Activated CD4-positive, CD25-positive, alpha-beta regulatory T cell treated with anti-CD3 and anti-CD28 coated beads, Interleukin-2, amount 50 U/mL, for 24 hours (primary cell): ENCODE measurements around the gene PLEK2.

ENCODE experiments used
- ATAC-seq, 2 donors: fragments of 150-1000 bp; cut with Tn5 transposase; one replicate each; pipeline ENCODE4 v1.10.0; 2021; ENCODE audit warnings: mild to moderate bottlenecking in 1 of 2, moderate library complexity in 1 of 2

PLEK2 gene

GRCh38 chr14:67396381-67396970 is 15.5 kb downstream of the PLEK2 start:
- no peak for ATAC-seq

DNA sequence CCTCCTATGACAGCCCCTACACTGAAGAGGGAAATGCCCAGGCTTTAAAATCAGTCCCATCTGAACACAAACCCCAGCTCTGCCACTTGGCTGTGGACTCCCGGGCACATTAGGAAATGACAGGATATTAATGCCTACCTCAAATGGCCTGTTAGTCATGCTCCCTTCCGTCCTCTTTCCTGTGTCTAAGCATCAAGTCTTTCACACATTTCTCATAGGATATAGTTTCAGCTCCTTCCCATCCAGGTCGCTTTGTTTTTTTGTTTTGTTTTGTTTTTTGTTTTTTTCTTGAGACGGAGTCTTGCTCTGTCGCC is 16.1 kb downstream of the PLEK2 start:
- no peak for ATAC-seq

DNA sequence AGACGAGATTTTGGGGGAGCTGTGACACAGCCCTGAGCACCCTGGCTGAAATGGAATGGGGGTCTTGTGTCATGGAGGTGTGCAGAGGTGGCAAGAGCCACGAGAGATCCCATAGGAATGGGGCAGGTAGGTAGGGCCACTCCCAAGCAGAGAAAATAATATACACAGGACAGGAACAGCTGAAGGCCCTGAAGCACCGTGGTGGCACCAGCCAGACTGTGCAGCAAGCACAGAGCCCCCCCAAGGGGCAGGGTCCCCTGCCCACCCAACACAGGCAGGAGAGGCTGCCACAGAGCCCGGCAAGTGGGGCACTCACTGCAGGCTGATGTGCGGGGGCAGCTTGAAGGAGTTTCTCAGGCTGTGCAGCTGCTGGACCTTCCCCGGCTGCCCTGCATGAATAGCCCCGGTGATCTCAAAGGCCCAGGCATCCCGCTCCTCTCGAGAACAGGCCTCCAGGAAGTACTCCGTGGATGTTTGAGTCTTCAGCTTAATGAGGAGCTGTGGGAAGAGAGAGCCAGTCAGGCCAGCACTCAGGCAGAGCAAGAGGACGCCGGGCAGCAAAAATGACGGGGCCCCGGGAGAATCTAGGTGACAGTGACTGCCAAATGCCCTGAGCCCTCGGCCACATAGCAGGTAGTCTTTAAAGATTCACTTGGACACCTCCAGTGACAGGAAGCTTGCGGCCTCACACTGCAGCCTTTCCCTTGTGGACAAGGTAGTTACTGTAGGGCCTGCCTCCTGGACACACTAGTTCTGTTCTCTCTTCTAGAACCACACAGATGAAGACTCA is 16.7 kb downstream of the PLEK2 start:
- no peak for ATAC-seq

GRCh38 chr14:67393689-67394088 is 18.3 kb downstream of the PLEK2 start:
- no peak for ATAC-seq

GRCh38 chr14:67392800-67393199 is 19.2 kb downstream of the PLEK2 start:
- no peak for ATAC-seq

DNA sequence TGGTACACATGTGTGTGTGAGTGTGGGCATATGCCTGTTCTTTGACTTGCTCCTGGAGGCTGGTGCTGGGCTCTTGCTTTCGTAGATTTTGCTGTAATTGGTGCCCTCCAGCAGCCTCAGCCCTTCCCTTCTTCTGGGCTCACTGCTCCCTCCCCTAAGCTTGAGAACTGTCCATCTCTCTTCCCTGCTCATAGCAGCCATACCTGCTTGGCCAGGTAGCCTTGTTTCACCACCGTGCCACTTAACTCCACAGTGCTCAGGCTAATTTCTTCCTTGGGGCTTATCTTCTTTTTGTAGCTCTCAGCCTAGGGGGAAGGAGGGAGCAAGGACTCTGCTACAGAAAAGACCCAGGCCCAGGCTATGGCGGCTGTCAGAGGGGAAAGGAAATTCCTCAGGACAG is 19.8 kb downstream of the PLEK2 start:
- ATAC-seq, result no peak

- no peak for ATAC-seq
Measured at GRCh38 chr14:67391268-67391667, 20.7 kb downstream of the PLEK2 start.

DNA sequence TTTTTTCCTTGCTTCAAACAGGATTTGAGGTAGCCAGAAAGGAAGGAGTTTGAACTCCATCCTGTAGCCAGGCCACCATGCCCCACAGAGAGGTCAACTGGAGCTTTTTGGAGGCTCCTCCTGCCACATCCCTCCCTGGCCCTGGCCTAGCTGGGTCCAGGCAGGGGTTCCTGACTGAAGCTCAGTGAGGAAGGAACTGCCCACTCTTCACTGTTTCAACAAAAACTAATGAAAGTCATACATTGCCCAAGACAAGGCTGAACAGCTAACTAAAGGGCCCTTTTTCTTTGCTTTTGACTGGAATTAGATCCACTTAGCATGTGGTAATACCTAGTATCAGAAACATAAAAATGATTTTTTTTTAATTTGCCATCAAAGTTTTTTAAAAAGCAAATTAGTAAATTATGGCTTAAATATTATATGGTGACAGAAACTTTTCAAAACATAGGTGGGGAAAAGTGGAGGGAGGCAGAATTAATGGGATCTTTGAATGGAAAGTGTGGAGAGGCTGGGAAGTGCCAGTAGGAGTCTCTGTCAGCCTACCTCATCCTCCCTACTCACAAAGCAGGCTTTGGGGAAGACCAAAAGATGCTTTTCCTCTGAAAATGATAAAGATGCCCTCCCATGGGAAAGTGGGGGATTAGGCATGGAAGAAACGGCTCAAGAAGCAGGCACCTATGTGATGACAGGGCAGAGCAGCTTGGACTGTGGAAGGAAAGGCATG is 22.0 kb downstream of the PLEK2 start:
- ATAC-seq, result no peak

DNA sequence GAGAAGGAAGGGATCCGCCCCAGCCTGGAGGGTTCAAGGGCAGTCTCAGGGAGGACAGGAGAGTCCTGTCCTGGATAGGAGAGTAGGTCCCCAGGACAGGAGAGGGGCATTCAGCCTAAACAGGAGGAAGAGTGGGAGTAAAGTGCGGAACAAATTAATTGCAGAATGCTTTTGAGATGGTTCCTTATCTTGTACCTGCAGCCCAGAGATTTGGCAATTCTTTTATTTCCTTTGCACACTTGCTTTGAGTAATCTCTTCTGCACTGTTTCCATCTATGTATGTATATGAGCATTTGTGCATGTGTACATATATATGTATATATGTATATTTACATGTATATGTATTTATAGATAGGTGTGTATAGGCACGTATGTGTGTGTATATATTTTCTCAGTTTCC is 22.7 kb downstream of the PLEK2 start:
- ATAC-seq, result no peak

DNA sequence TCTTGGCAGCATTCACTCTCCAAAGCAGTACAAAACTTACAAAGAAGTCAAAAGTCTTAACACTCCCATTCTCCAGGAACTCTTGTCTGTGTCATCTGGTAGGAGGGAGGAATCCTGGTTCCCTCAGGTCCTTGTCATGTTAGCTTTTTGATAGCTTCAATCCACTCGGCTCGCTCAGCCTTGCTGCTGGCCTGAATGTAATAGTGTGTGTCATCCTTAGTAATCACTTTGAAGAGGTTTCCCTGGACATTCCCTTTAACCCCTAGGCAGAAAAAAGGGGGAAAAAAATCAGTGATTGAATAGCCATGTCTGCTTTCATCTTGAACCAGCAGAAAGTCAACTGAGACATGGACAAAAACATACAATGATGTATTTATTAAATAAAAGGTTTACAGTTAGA is 24.8 kb downstream of the PLEK2 start:
- no peak for ATAC-seq

GRCh38 chr14:67385618-67386017 is 26.3 kb downstream of the PLEK2 start:
- no peak for ATAC-seq

DNA sequence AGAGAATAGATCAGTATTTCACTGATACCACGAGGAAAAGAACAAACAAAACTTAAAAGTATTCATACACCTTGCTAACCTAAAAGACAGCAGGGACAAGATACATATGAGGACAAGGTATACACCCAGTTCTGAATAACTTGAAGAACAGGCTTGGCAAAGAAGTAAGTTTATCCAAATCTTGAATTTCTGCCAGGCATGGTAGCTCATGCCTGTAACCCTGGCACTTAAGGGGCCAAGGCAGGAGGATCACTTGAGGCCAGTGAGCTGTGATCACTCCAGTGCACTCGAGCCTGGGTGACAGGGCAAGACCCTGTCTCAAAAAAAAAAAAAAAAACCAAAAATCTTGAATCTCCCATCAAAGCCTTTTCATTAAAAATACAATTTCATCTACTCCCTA is 26.8 kb downstream of the PLEK2 start:
- no peak for ATAC-seq

DNA sequence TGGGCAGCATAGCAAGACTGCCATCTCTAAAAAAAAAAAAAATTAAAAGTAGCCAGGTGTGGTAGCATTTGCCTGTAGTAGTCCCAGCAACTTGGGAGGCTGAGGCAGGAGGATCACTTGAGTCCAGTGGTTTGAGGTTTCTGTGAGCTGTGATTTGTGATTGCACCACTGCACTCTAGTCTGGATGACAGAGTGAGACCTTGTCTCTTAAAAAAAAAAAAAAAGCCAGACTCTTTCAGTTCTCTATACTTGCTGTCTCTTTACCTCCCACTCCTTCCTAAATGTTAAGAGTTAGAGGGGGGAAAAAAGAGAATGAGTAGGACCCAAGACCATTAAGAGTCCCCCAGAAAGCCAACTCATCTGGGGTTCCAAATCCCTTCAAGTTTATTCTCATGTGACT is 34.0 kb downstream of the PLEK2 start:
- no peak for ATAC-seq

DNA sequence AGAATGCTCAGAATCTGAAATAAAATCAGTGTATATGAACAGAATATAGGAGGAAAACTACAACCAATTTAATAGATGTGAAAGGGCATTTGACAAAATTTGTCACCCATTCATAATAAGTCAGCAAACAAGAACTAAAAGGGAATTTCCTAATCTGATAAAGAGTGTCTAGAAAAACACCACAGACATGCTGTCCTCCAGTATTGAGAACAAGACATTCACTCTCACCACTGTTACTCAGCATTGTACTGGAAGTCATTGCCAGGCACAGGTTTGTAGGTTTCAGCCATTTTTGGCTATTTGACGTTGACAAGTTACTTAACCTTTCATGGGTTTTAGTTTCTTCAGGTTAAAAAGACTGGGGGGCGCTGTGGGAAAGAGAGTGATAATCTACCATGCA is 38.6 kb downstream of the PLEK2 start:
- peak; percentile 94 to 98 for ATAC-seq

GRCh38 chr14:67372833-67373232 is 39.1 kb downstream of the PLEK2 start:
- no peak for ATAC-seq

GRCh38 chr14:67371247-67372148 is 40.5 kb downstream of the PLEK2 start:
- no peak for ATAC-seq

DNA sequence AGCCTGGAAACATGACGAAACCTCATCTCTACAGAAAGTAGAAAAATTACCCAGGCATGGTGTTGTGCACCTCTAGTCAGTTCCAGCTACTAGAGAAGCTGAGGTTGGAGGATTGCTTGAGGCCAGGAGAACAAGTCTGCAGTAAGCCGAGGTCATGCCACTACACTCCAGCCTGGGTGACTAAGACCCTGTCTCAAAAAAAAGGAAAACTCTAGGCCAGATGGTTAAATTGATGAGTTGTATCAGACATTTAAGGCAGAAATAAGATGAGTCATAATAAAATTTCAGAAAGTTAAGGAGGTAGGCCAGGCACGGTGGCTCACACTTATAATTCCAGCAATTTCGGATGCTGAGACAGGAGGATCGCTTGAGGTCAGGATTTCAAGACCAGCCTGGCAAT is 41.1 kb downstream of the PLEK2 start:
- peak in 1 of 2 donors; percentile 24 for ATAC-seq

DNA sequence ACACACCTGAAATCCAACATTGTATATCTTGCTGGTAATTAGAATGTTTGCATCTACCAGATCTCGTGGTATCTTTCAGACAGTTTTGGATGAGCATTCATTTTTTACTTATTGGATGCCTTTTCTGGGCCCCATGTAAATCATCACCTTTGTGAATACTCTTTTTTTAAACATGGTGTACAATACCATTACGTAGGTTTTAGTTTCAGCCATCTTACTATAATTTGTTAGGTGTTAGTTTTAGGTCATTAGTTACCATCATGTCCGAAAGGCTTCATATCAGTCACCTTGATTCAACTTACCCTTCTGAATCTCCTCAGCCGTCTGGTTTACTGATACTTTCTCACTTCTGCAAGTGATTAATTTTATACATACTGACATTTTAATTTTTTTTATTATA is 46.5 kb downstream of the PLEK2 start:
- ATAC-seq, result no peak

DNA sequence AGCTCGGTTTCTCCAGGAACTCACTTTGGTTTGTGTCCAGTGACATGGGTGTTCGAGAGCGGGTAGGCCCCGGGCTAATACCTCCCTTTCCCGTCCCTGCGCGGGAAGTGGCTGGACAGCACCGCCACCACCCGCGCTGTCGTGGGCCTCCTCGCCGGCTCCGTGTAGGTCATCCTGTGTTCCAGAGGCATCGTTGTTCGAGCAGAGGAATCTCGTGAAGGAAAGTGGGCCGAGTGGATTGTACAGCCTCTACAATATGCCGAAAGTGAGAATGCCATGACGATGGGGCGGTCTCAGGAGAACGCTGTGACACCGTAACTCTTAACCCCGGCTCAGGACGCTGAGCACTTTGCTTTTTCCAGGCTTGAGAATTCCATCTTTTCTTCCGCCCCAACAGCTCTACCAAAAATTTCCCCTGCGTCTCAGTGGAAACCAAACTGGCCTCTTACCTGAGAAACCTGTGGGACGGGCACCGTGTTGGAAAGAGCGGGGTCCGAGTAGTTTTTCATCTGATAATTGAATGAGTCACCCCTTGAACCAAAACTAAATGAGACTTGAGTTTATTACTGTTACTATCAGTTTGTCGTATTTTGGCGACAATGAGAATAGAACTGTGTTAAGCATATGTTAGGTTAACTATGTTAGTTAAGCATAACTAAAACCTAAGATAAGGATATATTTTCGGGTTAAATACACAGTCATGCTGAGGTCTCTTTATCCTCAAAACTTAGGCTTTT is 51.3 kb downstream of the PLEK2 start:
- peak; percentile 22 to 27 for ATAC-seq

DNA sequence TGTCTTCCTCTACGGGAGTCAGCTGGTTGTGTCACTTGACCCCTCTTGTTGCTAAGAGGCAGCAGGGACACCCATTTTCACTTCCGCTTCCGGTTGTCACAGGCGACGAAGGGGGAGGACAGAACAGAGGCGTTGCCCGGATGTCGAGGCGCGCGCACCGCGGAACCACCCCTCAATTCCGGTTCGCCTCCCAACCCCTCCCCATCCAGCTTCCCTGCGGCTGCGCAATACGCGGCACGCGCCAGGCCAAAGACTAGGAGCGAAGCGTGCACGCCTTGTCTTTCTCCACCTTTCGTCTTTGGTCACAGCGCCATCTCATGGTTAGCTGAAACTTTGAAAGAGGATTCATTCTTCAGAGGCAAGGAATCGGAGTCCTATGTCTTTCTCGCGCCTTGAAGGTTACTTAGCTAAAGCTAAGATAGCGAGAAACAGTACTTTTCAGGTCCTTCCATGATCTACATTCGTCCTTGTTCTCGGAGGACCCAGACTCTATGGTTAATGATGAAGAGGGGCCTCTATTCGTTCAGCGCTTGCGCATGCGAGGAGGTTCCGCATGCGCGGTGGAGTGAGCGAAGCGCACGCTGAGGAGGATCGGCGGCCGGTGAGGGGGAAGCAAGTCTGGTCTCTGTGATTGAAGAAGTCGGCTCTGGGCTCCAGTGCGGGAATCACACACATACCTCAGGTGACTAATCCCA is 52.0 kb downstream of the PLEK2 start, which contains the start of the genes ATP6V1D and EIF2S1:
Gene ATP6V1D (minus strand): TSS at position 30 of the 695 bp plus-strand sequence. CDS start 106 bp downstream, outside the sequence.
Gene EIF2S1 (plus strand): TSS at position 554 of the 695 bp plus-strand sequence. CDS start 4,440 bp downstream, outside the sequence.
- ATAC-seq, result peak; percentile 88
